Right lobe of liver (tissue), 6 donors: ENCODE data around the gene CLCA2. TPM values are rescaled to one million over a fixed set of nuclear protein-coding genes. Genes with fewer than 3 reads are reported as not detected.
"Not testable (repeated sequence)": the region's sequence is repeated elsewhere in the genome, so short reads cannot be mapped to it uniquely, and the experiment has no call there.

Experiments used
- ATAC-seq, 4 donors: fragments of 200-7000 bp; cut with Tn5 transposase; one replicate each; pipeline ENCODE4 v1.9.1; 2020; ENCODE audit warnings: mild to moderate bottlenecking in 4 of 4, moderate library complexity in 4 of 4
- DNase-seq, 3 donors: peaks; one replicate each; pipeline ENCODE4 v3.0.0-alpha.2; 2020
- H3K27ac ChIP-seq, 3 donors: fragments of 200-600 bp; one replicate each; pipeline ENCODE4 v1.8.0; 2022
- H3K27me3 ChIP-seq, 2 donors: fragments of 200-600 bp; one replicate each; pipeline ENCODE4 v1.8.0; 2022
- H3K36me3 ChIP-seq, 4 donors: fragments of 200-600 bp; sonication (generic) in 1 of 4; one replicate each; pipeline versions ENCODE4 v1.5.1 to v1.8.0; 2017 to 2022; ENCODE audit warnings: control low read depth in 1 of 4
- H3K4me1 ChIP-seq, 4 donors: fragments of 200-600 bp; sonication (generic) in 1 of 4; one replicate each; pipeline versions ENCODE4 v1.5.1 to v1.8.0; 2017 to 2022; ENCODE audit warnings: control low read depth in 1 of 4
- H3K4me3 ChIP-seq, 3 donors: fragments of 200-600 bp; one replicate each; pipeline ENCODE4 v1.8.0; 2022
- H3K9me3 ChIP-seq, 4 donors: fragments of 200-600 bp; sonication (generic) in 1 of 4; one replicate each; pipeline versions ENCODE4 v1.5.1 to v1.8.0; 2017 to 2022; ENCODE audit warnings: control low read depth in 1 of 4
- CTCF ChIP-seq, 4 donors: fragments of 200-600 bp in 3 of 4; fragments of 450-650 bp in 1 of 4; IDR thresholded peaks; one replicate each; pipeline versions ENCODE4 v1.5.1 to v1.8.0; 2016 to 2022; ENCODE audit warnings: antibody characterized with exemption in 4 of 4, mild to moderate bottlenecking in 2 of 4
- POLR2A ChIP-seq: fragments of 450-650 bp; IDR thresholded peaks from one replicate; pipeline ENCODE4 v1.6.1; 2017; ENCODE audit warnings: antibody characterized with exemption, mild to moderate bottlenecking
- WGBS: methylation state at CpG from one replicate; pipeline ENCODE4 v1.1.6; 2018; ENCODE audit warnings: low coverage, low lambda C conversion rate; ENCODE audit not compliant: insufficient coverage; ENCODE audit errors: missing lambda C conversion rate; 5-methylcytosine and 5-hydroxymethylcytosine counted together
- intact Hi-C, 2 donors: fragments of 100-400 bp; cut with DNase I; formaldehyde crosslinking; loops; one replicate each; pipeline versions ENCODE4 v1.11.2 to v1.14.1; 2022
- total RNA-seq, 6 experiments: library from RNA; depleted of rRNA in 2 of 6; stranded (reverse); fragments of >200 nt in 2 of 6; fragmentation: NEBNext Ultra II Directional in 3 of 6; extraction: Animal tissue kit (Norgen Biotek cat#: 25700) in 3 of 6; gene quantifications; one replicate each; pipeline versions ENCODE4 v1.1.0 to v1.2.4, GENCODE V29; 2016 to 2023
- donor health status: DM: no; HTN: yes; CAD: no.
- donor health status: DM: no; HTN: no; CAD: no.
- donor health status: DM: no; HTN: no; CAD: no.
- donor health status: DM: no; HTN: yes; CAD: no.
- donor health status: DM: no; HTN: yes; CAD: no.

Gene CLCA2
- total RNA-seq, 6 experiments from 2014 or later = not detected

GRCh38 chr1:86498281-86498680 is 74.3 kb downstream of the CLCA2 start:
- H3K27ac ChIP-seq = no peak overlapping the region
- H3K27me3 ChIP-seq = no peaks in the 10 kb centered on the region
- no peak for ATAC-seq
- no peak for DNase-seq
- WGBS = 38% methylated on average over 3 of the region's 3 CpGs
- H3K9me3 ChIP-seq = no peaks in the 10 kb centered on the region
- H3K4me3 ChIP-seq = no peak overlapping the region
- intact Hi-C loops = no loop called here
- peaks cover 0 to 6% (median 0%) of the 10 kb centered on the region in 4 donors for H3K4me1 ChIP-seq
- no peaks in the 10 kb centered on the region for H3K36me3 ChIP-seq
- no peak for TF ChIP-seq CTCF (IDR thresholded peaks at IDR 0.05)
- TF ChIP-seq POLR2A = no peak

- WGBS = 2% methylated on average over 3 of the region's 3 CpGs
- intact Hi-C loops = no loop called here
- H3K36me3 ChIP-seq = no peaks in the 10 kb centered on the region
- H3K27ac ChIP-seq = no peak overlapping the region
- H3K4me1 ChIP-seq = peaks cover 0 to 6% (median 0%) of the 10 kb centered on the region in 4 donors
- H3K27me3 ChIP-seq = no peaks in the 10 kb centered on the region
- peak; percentile 64 to 78 (median 70) for ATAC-seq
- peak; percentile 84 to 98 (median 94) for TF ChIP-seq CTCF (IDR thresholded peaks at IDR 0.05)
- no peak for TF ChIP-seq POLR2A
- H3K4me3 ChIP-seq = no peak overlapping the region
- no peaks in the 10 kb centered on the region for H3K9me3 ChIP-seq
- DNase-seq = no peak
These were observed 76.1 kb downstream of the CLCA2 start for GRCh38 chr1:86499987-86500593.

DNA sequence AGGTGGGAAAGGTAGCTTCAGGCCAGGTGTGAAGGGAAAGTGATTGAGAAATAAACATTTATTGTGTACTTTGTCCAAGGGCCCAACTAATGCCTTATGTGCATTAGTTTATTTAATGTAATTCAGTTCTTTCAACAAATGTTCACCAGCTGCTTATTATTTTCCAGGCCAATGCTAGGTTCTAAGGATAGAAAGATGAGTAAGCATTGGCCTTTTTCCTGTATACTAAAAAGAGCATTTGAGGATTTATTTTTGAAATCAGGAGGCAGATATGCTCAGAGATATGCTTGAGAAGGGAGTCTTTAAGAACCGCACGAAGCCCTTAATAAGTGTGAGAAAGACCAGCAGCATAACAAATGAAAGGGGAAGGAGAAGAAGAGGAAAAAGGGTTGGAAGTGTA is 76.7 kb downstream of the CLCA2 start:
- Histone ChIP-seq H3K4me3 (no peak overlapping the region), H3K4me1 (peaks cover 0 to 6% (median 0%) of the 10 kb centered on the region in 4 donors), H3K9me3 (no peaks in the 10 kb centered on the region), H3K36me3 (no peaks in the 10 kb centered on the region), H3K27ac (no peak overlapping the region), H3K27me3 (no peaks in the 10 kb centered on the region)
- no peak for ATAC-seq
- DNase-seq = no peak
- TF ChIP-seq POLR2A = no peak
- TF ChIP-seq CTCF (IDR thresholded peaks at IDR 0.05) = no peak
- intact Hi-C loops = no loop called here
- WGBS = 77% methylated on average over 2 of the region's 2 CpGs

- intact Hi-C loops, H3K9me3 ChIP-seq, H3K4me1 ChIP-seq, H3K27me3 ChIP-seq, H3K36me3 ChIP-seq, H3K27ac ChIP-seq: not testable (repeated sequence)
- peak; percentile 71 to 78 (median 72) for ATAC-seq
- WGBS = 11% methylated on average over 15 of the region's 16 CpGs
- TF ChIP-seq CTCF (IDR thresholded peaks at IDR 0.05) = peak; percentile 42 to 50 (median 46)
- peak in 1 of 3 donors; percentile 23 for DNase-seq
- H3K4me3 ChIP-seq = peak overlapping the region; percentile 1 to 31 (median 14)
These were observed 78.2 kb downstream of the CLCA2 start for GRCh38 chr1:86502125-86502646.
